BJ (cell line): Measurements from ENCODE around the gene PDIA6. TPM values are rescaled to one million over a fixed set of nuclear protein-coding genes. Genes with fewer than 3 reads are reported as not detected.

ENCODE experiments used
- CTCF ChIA-PET: fragments of 350-600 bp; formaldehyde crosslinking; extraction: SDS; loops from one replicate; lab custom pipeline; 2021; ENCODE audit warnings: antibody characterized with exemption, inconsistent platforms; lab: Yijun Ruan, JAX
- POLR2A ChIA-PET: fragments of 300-600 bp; sonication (Branson Sonifier 250); formaldehyde crosslinking; extraction: SDS; loops from one replicate; lab custom pipeline; 2021; ENCODE audit warnings: antibody characterized with exemption; lab: Charles Lee
- DNase-seq: peaks from one replicate; pipeline ENCODE4 v3.0.0-alpha.2; 2011; ENCODE audit warnings: low read depth
- H3K27me3 ChIP-seq: 2 replicates; pipeline ENCODE4 v1.6.0; 2011; ENCODE audit warnings: low read length; ENCODE audit not compliant: control insufficient read depth, insufficient read depth
- H3K36me3 ChIP-seq: 2 replicates; pipeline ENCODE4 v1.5.1; 2011; ENCODE audit warnings: low read length; ENCODE audit not compliant: control insufficient read depth, insufficient read depth
- H3K4me3 ChIP-seq: 2 replicates; pipeline ENCODE4 v1.5.1; 2011; ENCODE audit warnings: low read depth, mild to moderate bottlenecking, control low read depth, low read length
- CTCF ChIP-seq: IDR thresholded peaks from 2 replicates; pipeline ENCODE4 v1.5.1; 2011; ENCODE audit warnings: low read depth, mild to moderate bottlenecking, control low read depth, inconsistent platforms, low read length, moderate library complexity; ENCODE audit not compliant: insufficient read depth
- polyA plus RNA-seq: library from polyadenylated mRNA; depleted of rRNA; stranded (reverse); fragments of >200 nt; gene quantifications from 2 replicates; pipeline ENCODE4 v1.2.3, GENCODE V29; 2011

The PDIA6 gene
- polyA plus RNA-seq, 1 experiment = 238 TPM

DNA sequence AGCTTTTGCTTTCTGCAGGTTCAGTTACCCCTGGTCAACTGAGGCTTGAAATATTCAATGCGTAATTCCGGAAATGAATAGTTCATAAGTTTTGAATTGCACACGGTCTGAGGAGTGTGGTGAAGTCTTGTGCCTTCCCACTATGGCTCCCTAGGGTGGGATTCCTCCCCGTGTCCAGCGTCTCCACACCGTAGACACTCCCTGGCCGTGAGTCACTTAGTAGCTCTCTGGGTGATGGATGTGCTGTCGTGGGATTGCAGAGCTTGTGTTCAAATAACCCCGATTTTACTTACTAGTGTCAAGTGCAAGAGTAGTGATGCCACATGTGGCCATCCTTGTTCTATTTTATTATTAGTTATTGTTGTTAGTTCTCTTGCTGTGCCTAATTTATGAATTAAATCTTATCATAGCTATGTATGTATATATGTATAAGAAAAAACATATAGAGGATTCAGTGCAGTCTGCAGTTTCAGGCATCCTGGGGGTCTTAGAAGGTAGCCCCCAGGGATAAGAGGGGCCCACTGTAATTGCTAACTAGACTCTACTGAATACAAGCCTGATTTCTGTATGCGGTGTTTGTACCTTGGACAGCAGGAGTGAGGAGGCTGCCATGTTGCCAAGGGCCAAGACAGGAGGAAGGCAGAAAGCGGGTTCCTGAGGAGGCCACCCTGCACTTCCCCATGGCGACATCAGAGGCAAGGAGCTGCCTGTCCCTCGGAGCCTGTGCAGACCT is 47.7 kb upstream of the PDIA6 start:
- DNase-seq = no peak
- ChIA-PET CTCF (no interaction called here), POLR2A (no interaction called here)
- Histone ChIP-seq H3K27me3 (peaks cover 10% of the 10 kb centered on the region; the same call in 1 of the 2 replicates), H3K36me3 (no peaks in the 10 kb centered on the region), H3K4me3 (no peak overlapping the region)
- TF ChIP-seq CTCF = no peak

GRCh38 chr2:10859278-10859677 is 46.7 kb upstream of the PDIA6 start:
- H3K4me3 ChIP-seq = no peak overlapping the region
- H3K36me3 ChIP-seq = no peaks in the 10 kb centered on the region
- CTCF ChIA-PET = interaction anchor here (0.6 kb wide), 1 partner anchor 52 kb away, joined by 4 read pairs; the partner anchor contains the start of gene KCNF1
- no peak for DNase-seq
- H3K27me3 ChIP-seq = peaks cover 8% of the 10 kb centered on the region
- POLR2A ChIA-PET = no interaction called here
- no peak for TF ChIP-seq CTCF

DNA sequence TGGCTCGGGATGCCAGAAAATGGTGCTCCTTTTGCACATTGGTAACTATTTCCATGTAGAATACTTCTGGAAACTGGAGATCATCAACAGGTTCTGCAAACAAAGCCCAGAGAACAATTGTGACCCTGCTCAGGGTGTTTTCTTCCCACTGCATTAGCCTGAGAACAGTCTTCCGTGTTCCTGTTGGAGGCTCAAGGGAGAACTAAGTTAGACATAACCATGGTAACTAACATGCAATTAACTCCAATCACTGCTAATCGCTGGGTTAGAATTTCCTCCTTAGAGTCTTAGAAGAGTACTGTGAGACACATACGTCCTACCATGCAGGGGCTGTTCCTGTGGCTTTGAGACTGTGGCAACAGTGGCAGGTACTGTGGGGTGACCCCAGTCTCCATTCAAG is 36.0 kb upstream of the PDIA6 start:
- ChIA-PET CTCF (interaction anchor here (1.7 to 1.8 kb wide), 2 partner anchors 13 to 276 kb away, joined by 10 to 11 read pairs; no protein-coding TSS in a partner anchor), POLR2A (no interaction called here)
- H3K4me3 ChIP-seq = no peak overlapping the region
- peaks cover 5% of the 10 kb centered on the region for H3K27me3 ChIP-seq
- H3K36me3 ChIP-seq = no peaks in the 10 kb centered on the region
- no peak for TF ChIP-seq CTCF
- DNase-seq = no peak

DNA sequence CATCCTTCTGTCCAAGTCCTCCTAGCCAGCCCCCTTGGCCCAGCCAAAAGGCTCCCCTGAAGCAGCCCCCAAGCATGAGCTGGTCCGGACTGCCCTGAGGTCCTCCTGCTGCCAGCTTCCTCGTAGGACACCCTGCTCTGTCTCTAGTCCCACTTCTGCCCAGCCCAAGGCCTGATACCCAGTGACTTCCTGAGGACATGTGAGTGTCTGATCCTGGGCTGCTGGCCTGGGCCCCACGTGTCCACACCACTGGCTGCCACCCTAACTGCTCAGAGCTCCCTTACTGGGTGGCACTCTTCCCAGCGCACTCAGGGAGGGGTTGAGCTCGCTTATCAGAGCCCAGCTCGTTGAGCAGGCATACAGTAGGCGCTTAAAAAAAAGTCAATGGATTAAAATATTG is 34.4 kb upstream of the PDIA6 start:
- CTCF ChIA-PET = interaction anchor here (1.3 to 2.0 kb wide), 4 partner anchors 12 to 277 kb away, joined by 3 to 14 read pairs (median 10); no protein-coding TSS in a partner anchor

More for the DNA sequence above, 34.4 kb upstream of the PDIA6 start:
- no peak for DNase-seq
- POLR2A ChIA-PET = no interaction called here
- Histone ChIP-seq H3K36me3 (no peaks in the 10 kb centered on the region), H3K27me3 (peaks cover 5% of the 10 kb centered on the region), H3K4me3 (no peak overlapping the region)
- no peak for TF ChIP-seq CTCF
